ENCODE results near the gene TRHDE.

TRHDE gene

DNA sequence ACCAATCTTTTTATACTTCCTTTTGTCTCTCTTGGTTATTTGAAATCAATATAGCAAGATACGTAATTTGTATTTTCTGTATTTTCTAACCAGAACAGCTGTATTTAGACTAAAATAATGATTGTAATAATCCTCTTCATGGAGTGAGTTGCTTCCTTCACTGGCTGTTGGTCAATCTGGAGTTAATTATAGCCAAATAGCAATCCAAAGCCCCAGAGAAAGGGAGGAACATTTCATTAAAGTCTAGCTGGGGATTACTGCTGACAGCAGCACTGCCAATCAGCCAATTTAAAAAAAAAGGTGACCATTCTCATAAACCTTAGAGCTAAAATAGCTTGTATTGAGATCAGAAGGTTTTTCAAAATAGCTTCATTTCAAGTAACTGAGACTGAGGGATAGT is 118.0 kb downstream of the TRHDE start:
- H3K36me3 ChIP-seq (ENCODE audit: control insufficient read depth, insufficient read depth, low read length), result no peaks in the 10 kb centered on the region
- peaks cover 14% of the 10 kb centered on the region for H3K4me1 ChIP-seq (ENCODE audit: control insufficient read depth, insufficient read depth, low read length)
- 100% methylated on average over 1 of the region's 1 CpG; no CpG with 5 or more reads in 1 of the 2 experiments for WGBS, 2 experiments
- no peaks in the 10 kb centered on the region for H3K9me3 ChIP-seq (ENCODE audit: control insufficient read depth, low read length)
- no peaks in the 10 kb centered on the region for H3K27me3 ChIP-seq (ENCODE audit: control insufficient read depth, insufficient read depth, low read length, poor library complexity, severe bottlenecking)
- H3K27ac ChIP-seq (ENCODE audit: insufficient read depth, low read depth, low read length, poor library complexity, severe bottlenecking), result no peak overlapping the region
- no peak overlapping the region for H3K4me3 ChIP-seq (ENCODE audit: insufficient read depth, low read depth, low read length)

GRCh38 chr12:72406111-72406510 is 133.9 kb downstream of the TRHDE start:
- Histone ChIP-seq H3K27me3 (ENCODE audit: control insufficient read depth, insufficient read depth, low read length, poor library complexity, severe bottlenecking) (no peaks in the 10 kb centered on the region), H3K9me3 (ENCODE audit: control insufficient read depth, low read length) (no peaks in the 10 kb centered on the region), H3K36me3 (ENCODE audit: control insufficient read depth, insufficient read depth, low read length) (no peaks in the 10 kb centered on the region), H3K4me1 (ENCODE audit: control insufficient read depth, insufficient read depth, low read length) (no peaks in the 10 kb centered on the region), H3K4me3 (ENCODE audit: insufficient read depth, low read depth, low read length) (no peak overlapping the region), H3K27ac (ENCODE audit: insufficient read depth, low read depth, low read length, poor library complexity, severe bottlenecking) (no peak overlapping the region)
- 96 to 98% methylated on average over 2 of the region's 2 CpGs for WGBS, 2 experiments

DNA sequence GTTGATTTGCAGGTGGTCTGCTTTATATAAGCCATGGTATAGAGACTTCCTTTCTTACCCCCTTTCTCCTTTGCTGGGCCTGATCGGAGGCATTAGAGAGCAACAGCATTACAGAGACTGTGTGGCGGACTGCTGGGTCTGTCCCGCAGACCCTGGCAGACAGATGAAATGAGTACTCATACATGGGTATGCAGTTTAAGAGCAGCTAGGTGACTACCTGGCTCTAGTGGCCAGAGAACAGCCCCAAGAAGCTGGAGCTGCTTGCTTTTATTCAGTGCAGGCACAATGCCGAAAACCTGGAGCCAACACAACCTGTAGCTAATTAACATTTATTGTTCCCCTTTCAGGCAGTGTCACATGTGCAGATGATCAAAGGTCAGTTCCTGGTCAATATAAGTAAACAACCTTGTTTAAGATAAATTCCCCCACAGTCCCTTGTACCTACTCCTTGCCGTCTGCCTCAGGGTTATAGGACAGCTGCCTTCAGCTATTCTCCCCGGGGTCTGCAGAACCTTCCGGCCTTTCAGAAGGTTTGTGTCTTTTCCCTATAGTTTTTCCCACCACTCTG is 160.0 kb downstream of the TRHDE start:
- Histone ChIP-seq H3K4me3 (ENCODE audit: insufficient read depth, low read depth, low read length) (no peak overlapping the region), H3K9me3 (ENCODE audit: control insufficient read depth, low read length) (peaks cover 3% of the 10 kb centered on the region), H3K27ac (ENCODE audit: insufficient read depth, low read depth, low read length, poor library complexity, severe bottlenecking) (no peak overlapping the region), H3K4me1 (ENCODE audit: control insufficient read depth, insufficient read depth, low read length) (no peaks in the 10 kb centered on the region), H3K36me3 (ENCODE audit: control insufficient read depth, insufficient read depth, low read length) (no peaks in the 10 kb centered on the region), H3K27me3 (ENCODE audit: control insufficient read depth, insufficient read depth, low read length, poor library complexity, severe bottlenecking) (no peaks in the 10 kb centered on the region)
- WGBS, 2 experiments, result 94% methylated on average over 7 of the region's 7 CpGs

- Histone ChIP-seq H3K36me3 (ENCODE audit: control insufficient read depth, insufficient read depth, low read length) (no peaks in the 10 kb centered on the region), H3K9me3 (ENCODE audit: control insufficient read depth, low read length) (peaks cover 3% of the 10 kb centered on the region), H3K27me3 (ENCODE audit: control insufficient read depth, insufficient read depth, low read length, poor library complexity, severe bottlenecking) (no peaks in the 10 kb centered on the region), H3K27ac (ENCODE audit: insufficient read depth, low read depth, low read length, poor library complexity, severe bottlenecking) (no peak overlapping the region), H3K4me1 (ENCODE audit: control insufficient read depth, insufficient read depth, low read length) (no peaks in the 10 kb centered on the region), H3K4me3 (ENCODE audit: insufficient read depth, low read depth, low read length) (no peak overlapping the region)
- WGBS, 2 experiments, result 90 to 100% methylated on average over 1 of the region's 1 CpG
Measured at GRCh38 chr12:72433298-72433697, 161.1 kb downstream of the TRHDE start.

- Histone ChIP-seq H3K4me1 (ENCODE audit: control insufficient read depth, insufficient read depth, low read length) (no peaks in the 10 kb centered on the region), H3K27me3 (ENCODE audit: control insufficient read depth, insufficient read depth, low read length, poor library complexity, severe bottlenecking) (no peaks in the 10 kb centered on the region), H3K4me3 (ENCODE audit: insufficient read depth, low read depth, low read length) (no peak overlapping the region), H3K9me3 (ENCODE audit: control insufficient read depth, low read length) (peaks cover 3% of the 10 kb centered on the region), H3K27ac (ENCODE audit: insufficient read depth, low read depth, low read length, poor library complexity, severe bottlenecking) (no peak overlapping the region), H3K36me3 (ENCODE audit: control insufficient read depth, insufficient read depth, low read length) (no peaks in the 10 kb centered on the region)
- 90 to 100% methylated on average over 1 of the region's 1 CpG for WGBS, 2 experiments
Measured at GRCh38 chr12:72434999-72435398, 162.8 kb downstream of the TRHDE start.

GRCh38 chr12:72442217-72442616 is 170.0 kb downstream of the TRHDE start:
- H3K4me3 ChIP-seq (ENCODE audit: insufficient read depth, low read depth, low read length), result no peak overlapping the region
- H3K36me3 ChIP-seq (ENCODE audit: control insufficient read depth, insufficient read depth, low read length), result no peaks in the 10 kb centered on the region
- WGBS, 2 experiments, result 85 to 89% methylated on average over 2 of the region's 2 CpGs
- H3K4me1 ChIP-seq (ENCODE audit: control insufficient read depth, insufficient read depth, low read length), result no peaks in the 10 kb centered on the region
- no peak overlapping the region for H3K27ac ChIP-seq (ENCODE audit: insufficient read depth, low read depth, low read length, poor library complexity, severe bottlenecking)
- H3K9me3 ChIP-seq (ENCODE audit: control insufficient read depth, low read length), result no peaks in the 10 kb centered on the region
- H3K27me3 ChIP-seq (ENCODE audit: control insufficient read depth, insufficient read depth, low read length, poor library complexity, severe bottlenecking), result no peaks in the 10 kb centered on the region

DNA sequence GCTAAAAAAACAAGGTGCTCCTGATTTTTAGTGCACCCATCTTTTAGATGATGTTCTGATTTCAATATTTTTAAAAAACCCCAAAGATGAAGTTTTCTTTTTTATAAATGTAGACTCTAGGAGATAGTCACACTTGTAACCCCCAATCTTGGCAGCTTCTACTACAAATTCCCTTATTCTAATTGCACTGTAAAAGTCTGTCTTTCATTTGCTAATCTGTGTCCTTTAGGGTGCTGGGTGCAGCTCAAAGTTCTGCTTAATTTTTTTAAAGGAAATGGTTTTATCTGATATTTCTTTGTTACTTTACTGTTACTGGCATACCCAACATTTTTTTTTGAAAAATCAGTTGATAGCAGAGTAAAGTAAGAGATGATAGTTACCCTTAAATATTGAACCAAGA is 172.0 kb downstream of the TRHDE start:
- Histone ChIP-seq H3K9me3 (ENCODE audit: control insufficient read depth, low read length) (no peaks in the 10 kb centered on the region), H3K4me1 (ENCODE audit: control insufficient read depth, insufficient read depth, low read length) (no peaks in the 10 kb centered on the region), H3K4me3 (ENCODE audit: insufficient read depth, low read depth, low read length) (no peak overlapping the region), H3K27me3 (ENCODE audit: control insufficient read depth, insufficient read depth, low read length, poor library complexity, severe bottlenecking) (no peaks in the 10 kb centered on the region), H3K36me3 (ENCODE audit: control insufficient read depth, insufficient read depth, low read length) (no peaks in the 10 kb centered on the region), H3K27ac (ENCODE audit: insufficient read depth, low read depth, low read length, poor library complexity, severe bottlenecking) (no peak overlapping the region)

DNA sequence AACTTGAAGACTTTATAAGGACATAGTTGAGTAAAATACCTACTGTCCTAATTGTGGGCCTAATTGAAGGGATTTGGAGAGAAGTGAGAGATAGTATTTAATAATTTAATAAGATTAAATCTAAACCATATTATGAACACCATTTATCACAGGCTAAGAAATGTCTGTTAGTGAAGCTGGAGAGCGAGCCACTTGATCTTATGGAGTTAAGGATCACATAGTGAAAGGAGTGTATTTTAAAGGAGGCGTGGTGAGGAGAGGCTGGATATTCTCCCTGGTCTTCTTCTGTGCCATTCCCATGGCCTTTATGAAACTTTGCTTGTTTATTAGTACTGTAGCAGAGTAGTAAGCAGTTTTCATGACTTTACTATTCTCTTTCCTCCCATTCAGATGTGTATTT is 172.4 kb downstream of the TRHDE start:
- no peaks in the 10 kb centered on the region for H3K9me3 ChIP-seq (ENCODE audit: control insufficient read depth, low read length)
- no peak overlapping the region for H3K27ac ChIP-seq (ENCODE audit: insufficient read depth, low read depth, low read length, poor library complexity, severe bottlenecking)
- 97 to 100% methylated on average over 2 of the region's 2 CpGs for WGBS, 2 experiments
- no peaks in the 10 kb centered on the region for H3K36me3 ChIP-seq (ENCODE audit: control insufficient read depth, insufficient read depth, low read length)
- H3K27me3 ChIP-seq (ENCODE audit: control insufficient read depth, insufficient read depth, low read length, poor library complexity, severe bottlenecking), result no peaks in the 10 kb centered on the region
- H3K4me3 ChIP-seq (ENCODE audit: insufficient read depth, low read depth, low read length), result no peak overlapping the region
- no peaks in the 10 kb centered on the region for H3K4me1 ChIP-seq (ENCODE audit: control insufficient read depth, insufficient read depth, low read length)

GRCh38 chr12:72448089-72448488 is 175.9 kb downstream of the TRHDE start:
- H3K27me3 ChIP-seq (ENCODE audit: control insufficient read depth, insufficient read depth, low read length, poor library complexity, severe bottlenecking), result no peaks in the 10 kb centered on the region

GRCh38 chr12:72448805-72449204 is 176.6 kb downstream of the TRHDE start:
- Histone ChIP-seq H3K4me3 (ENCODE audit: insufficient read depth, low read depth, low read length) (no peak overlapping the region), H3K27me3 (ENCODE audit: control insufficient read depth, insufficient read depth, low read length, poor library complexity, severe bottlenecking) (no peaks in the 10 kb centered on the region), H3K4me1 (ENCODE audit: control insufficient read depth, insufficient read depth, low read length) (no peaks in the 10 kb centered on the region), H3K9me3 (ENCODE audit: control insufficient read depth, low read length) (peaks cover 4% of the 10 kb centered on the region), H3K36me3 (ENCODE audit: control insufficient read depth, insufficient read depth, low read length) (no peaks in the 10 kb centered on the region), H3K27ac (ENCODE audit: insufficient read depth, low read depth, low read length, poor library complexity, severe bottlenecking) (no peak overlapping the region)
- 71 to 86% methylated on average over 1 to 2 of the region's 2 CpGs for WGBS, 2 experiments

More at GRCh38 chr12:72448089-72448488, 175.9 kb downstream of the TRHDE start:
- Histone ChIP-seq H3K9me3 (ENCODE audit: control insufficient read depth, low read length) (no peaks in the 10 kb centered on the region), H3K4me3 (ENCODE audit: insufficient read depth, low read depth, low read length) (no peak overlapping the region), H3K27ac (ENCODE audit: insufficient read depth, low read depth, low read length, poor library complexity, severe bottlenecking) (no peak overlapping the region), H3K4me1 (ENCODE audit: control insufficient read depth, insufficient read depth, low read length) (no peaks in the 10 kb centered on the region), H3K36me3 (ENCODE audit: control insufficient read depth, insufficient read depth, low read length) (no peaks in the 10 kb centered on the region)
- WGBS, 2 experiments, result 86% methylated on average over 1 of the region's 1 CpG; no CpG with 5 or more reads in 1 of the 2 experiments

DNA sequence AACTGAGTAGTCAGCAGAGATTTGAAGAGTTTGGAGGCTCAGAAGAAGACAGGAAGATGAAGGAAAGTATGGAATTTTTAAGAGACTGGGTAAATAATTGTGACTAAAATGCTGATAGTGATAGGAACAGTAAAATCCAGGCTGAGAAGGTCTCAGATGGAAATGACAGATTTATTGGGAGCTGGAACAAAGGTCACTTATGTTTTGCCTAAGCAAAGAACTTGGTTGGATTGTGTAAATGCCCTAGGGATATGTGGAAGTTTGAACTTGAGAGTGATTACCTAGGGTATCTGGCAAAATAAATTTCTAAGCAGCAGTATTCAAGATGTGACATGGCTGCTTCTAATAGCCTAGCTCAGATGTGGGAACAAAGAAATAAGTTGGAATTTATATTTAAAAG is 180.9 kb downstream of the TRHDE start:
- Histone ChIP-seq H3K4me3 (ENCODE audit: insufficient read depth, low read depth, low read length) (no peak overlapping the region), H3K4me1 (ENCODE audit: control insufficient read depth, insufficient read depth, low read length) (no peaks in the 10 kb centered on the region), H3K9me3 (ENCODE audit: control insufficient read depth, low read length) (peaks cover 4% of the 10 kb centered on the region), H3K27me3 (ENCODE audit: control insufficient read depth, insufficient read depth, low read length, poor library complexity, severe bottlenecking) (no peaks in the 10 kb centered on the region), H3K27ac (ENCODE audit: insufficient read depth, low read depth, low read length, poor library complexity, severe bottlenecking) (no peak overlapping the region), H3K36me3 (ENCODE audit: control insufficient read depth, insufficient read depth, low read length) (no peaks in the 10 kb centered on the region)
